K562 (cell line): ENCODE results near the gene PCDHGA7. TPM values are rescaled to one million over a fixed set of nuclear protein-coding genes. Genes with fewer than 3 reads are reported as not detected.

Experiments used
- ATAC-seq: fragments of 200-7000 bp; cut with Tn5 transposase; 3 replicates; pipeline ENCODE4 v1.9.1; 2020; ENCODE audit warnings: moderate library complexity
- BruUV-seq: library from RNA; stranded (reverse); fragments of 400-500 nt; replicated peaks from 2 replicates; lab custom pipeline; 2021; lab: Mats Ljungman, UMichigan
- CTCF ChIA-PET: fragments of 300-600 bp; formaldehyde crosslinking; extraction: SDS; loops from one replicate; lab custom pipeline; 2021; ENCODE audit warnings: low intra/inter-chr PET ratio; lab: Yijun Ruan, JAX
- POLR2A ChIA-PET: fragments of 300-600, 350-650 bp; sonication (Branson Sonifier 250); formaldehyde crosslinking; extraction: SDS; loops from one replicate; lab custom pipeline; 2021; ENCODE audit warnings: antibody characterized with exemption, inconsistent platforms; lab: Yijun Ruan, JAX
- DNase-seq, 4 experiments: peaks; one replicate each; pipeline versions ENCODE4 v3.0.0 to v3.0.0-alpha.2; 2011 to 2018; ENCODE audit warnings: low spot score in 3 of 4, mixed read lengths in 3 of 4; ENCODE audit errors: extremely low read depth in 1 of 4
- FAIRE-seq: peaks from 2 replicates; lab custom pipeline; 2011; peaks lifted over from hg19 to GRCh38; lab: Jason Lieb, UNC
- H2AFZ ChIP-seq: 2 replicates; pipeline ENCODE4 v1.6.0; 2011; ENCODE audit warnings: low read depth, low read length, control low read depth, inconsistent platforms
- H3K27ac ChIP-seq: fragments of 200-600 bp; 3 replicates; pipeline ENCODE4 v1.8.0; 2011; ENCODE audit warnings: low read depth, mild to moderate bottlenecking, control low read depth, inconsistent platforms, low read length, moderate library complexity, mixed read lengths; ENCODE audit errors: extremely low read depth
- H3K27me3 ChIP-seq, 2 experiments: fragments of 300-600 bp in 1 of 2; 2 replicates in 1 of 2; 3 replicates in 1 of 2; pipeline versions ENCODE4 v1.6.0 to v1.8.0; 2011; ENCODE audit warnings: inconsistent platforms in 2 of 2, low read length in 2 of 2, mild to moderate bottlenecking in 1 of 2, mixed read lengths in 1 of 2, moderate library complexity in 1 of 2; ENCODE audit not compliant: control insufficient read depth in 2 of 2, insufficient read depth in 2 of 2
- H3K36me3 ChIP-seq: fragments of 300-600 bp; 3 replicates; pipeline ENCODE4 v1.8.0; 2011; ENCODE audit warnings: mild to moderate bottlenecking, low read length, inconsistent platforms; ENCODE audit not compliant: control insufficient read depth, insufficient read depth
- H3K4me1 ChIP-seq, 2 experiments: fragments of 200-600 bp in 1 of 2; replicated peaks in 1 of 2; 2 replicates in 1 of 2; 3 replicates in 1 of 2; pipeline versions ENCODE4 v1.5.1 to v1.8.0; 2011; ENCODE audit warnings: inconsistent platforms in 2 of 2, low read length in 2 of 2, mild to moderate bottlenecking in 1 of 2, mixed read lengths in 1 of 2, moderate library complexity in 1 of 2; ENCODE audit not compliant: control insufficient read depth in 2 of 2, insufficient read depth in 2 of 2
- H3K4me2 ChIP-seq: 2 replicates; pipeline ENCODE4 v1.6.1; 2011; ENCODE audit warnings: low read length, control low read depth, inconsistent platforms, mixed read lengths; ENCODE audit not compliant: insufficient read depth
- H3K4me3 ChIP-seq: fragments of 200-600 bp; sonication (generic), shearing (Covaris generic); 2 replicates; pipeline ENCODE4 v1.5.1; 2016; ENCODE audit warnings: control low read depth, inconsistent platforms
- H3K79me2 ChIP-seq: fragments of 200-600 bp; 3 replicates; pipeline ENCODE4 v1.8.0; 2011; ENCODE audit warnings: low read length, inconsistent platforms; ENCODE audit not compliant: control insufficient read depth, insufficient read depth
- H3K9ac ChIP-seq, 2 experiments: 2 replicates each; pipeline versions ENCODE4 v1.6.0 to v1.6.1; 2011; ENCODE audit warnings: low read depth in 2 of 2, low read length in 2 of 2, control low read depth in 1 of 2, inconsistent platforms in 1 of 2, mild to moderate bottlenecking in 1 of 2, mixed read lengths in 1 of 2; ENCODE audit not compliant: insufficient read depth in 1 of 2
- H3K9me1 ChIP-seq: one replicate; pipeline ENCODE4 v1.6.0; 2011; ENCODE audit warnings: inconsistent platforms, mild to moderate bottlenecking, low read length, moderate library complexity; ENCODE audit not compliant: control insufficient read depth, insufficient read depth
- H3K9me3 ChIP-seq: replicated peaks from 2 replicates; pipeline ENCODE4 v1.5.1; 2011; ENCODE audit warnings: low read depth, low read length, inconsistent platforms; ENCODE audit not compliant: control insufficient read depth, insufficient read depth
- H4K20me1 ChIP-seq: replicated peaks from 2 replicates; pipeline ENCODE4 v1.6.1; 2011; ENCODE audit warnings: low read length, inconsistent platforms, mixed read lengths; ENCODE audit not compliant: control insufficient read depth, insufficient read depth
- ELK1 ChIP-seq: sonication (generic); formaldehyde crosslinking; IDR thresholded peaks from 2 replicates; pipeline ENCODE4 v1.8.1; 2022; ENCODE audit warnings: missing genetic modification reagents
- EP300 ChIP-seq: IDR thresholded peaks from 2 replicates; pipeline ENCODE4 v1.6.1; 2012; ENCODE audit warnings: low read length, improper control_type of control experiment
- IRF9 ChIP-seq: fragments of 450-650 bp; IDR thresholded peaks from 2 replicates; pipeline ENCODE4 v1.6.1; 2016; ENCODE audit warnings: missing biosample characterization, missing genetic modification characterization
- JUN ChIP-seq, 2 experiments: sonication (generic) in 1 of 2; formaldehyde crosslinking in 1 of 2; IDR thresholded peaks; 2 replicates each; pipeline versions ENCODE4 v1.6.1 to v1.8.0; 2012 to 2022; ENCODE audit warnings: borderline replicate concordance in 2 of 2, mild to moderate bottlenecking in 2 of 2, improper control_type of control experiment in 1 of 2, low read depth in 1 of 2, low read length in 1 of 2, missing genetic modification reagents in 1 of 2
- MIER1 ChIP-seq: fragments of 450-650 bp; IDR thresholded peaks from 2 replicates; pipeline ENCODE4 v1.6.1; 2016; ENCODE audit warnings: antibody characterized with exemption, mild to moderate bottlenecking, low read depth
- NBN ChIP-seq: fragments of 450-650 bp; IDR thresholded peaks from 2 replicates; pipeline ENCODE4 v1.6.1; 2016; ENCODE audit warnings: low read depth, mild to moderate bottlenecking
- RFX5 ChIP-seq: IDR thresholded peaks from 2 replicates; pipeline ENCODE4 v1.6.1; 2011; ENCODE audit warnings: low read depth, mild to moderate bottlenecking, improper control_type of control experiment, low read length
- TFAM ChIP-seq: fragments of 250-450 bp; sonication (Bioruptor Pico); conservative IDR thresholded peaks from 2 replicates; pipeline ENCODE4 v1.5.0; 2021; ENCODE audit warnings: mild to moderate bottlenecking, moderate library complexity
- TOE1 ChIP-seq, 2 experiments: fragments of 450-650 bp in 1 of 2; sonication (generic) in 1 of 2; formaldehyde crosslinking in 1 of 2; IDR thresholded peaks; 2 replicates each; pipeline versions ENCODE4 v1.7.1 to v1.8.0; 2016 to 2022; ENCODE audit warnings: borderline replicate concordance in 2 of 2, mild to moderate bottlenecking in 2 of 2, antibody characterized with exemption in 1 of 2, inconsistent platforms in 1 of 2, low read depth in 1 of 2, missing genetic modification reagents in 1 of 2, moderate library complexity in 1 of 2
- ZBTB34 ChIP-seq: fragments of 250-450 bp; sonication (Bioruptor Pico); IDR thresholded peaks from 2 replicates; pipeline ENCODE4 v1.8.0; 2021; ENCODE audit warnings: mild to moderate bottlenecking, moderate library complexity
- ZNF512 ChIP-seq: IDR thresholded peaks from 2 replicates; pipeline ENCODE4 v1.6.1; 2016; ENCODE audit warnings: missing genetic modification characterization, missing compliant biosample characterization
- ZNF695 ChIP-seq: fragments of 450-650 bp; formaldehyde crosslinking; IDR thresholded peaks from 2 replicates; pipeline ENCODE4 v1.4.0; 2020; ENCODE audit warnings: mild to moderate bottlenecking, moderate library complexity
- WGBS: fragments of 100-300 bp; shearing (Covaris generic); methylation state at CpG from one replicate; pipeline ENCODE4 v1.1.6; 2016; ENCODE audit warnings: low coverage, mixed read lengths; ENCODE audit not compliant: insufficient coverage; ENCODE audit errors: missing lambda C conversion rate; 5-methylcytosine and 5-hydroxymethylcytosine counted together
- in situ Hi-C: fragments of 300-500 bp; cut with MboI; formaldehyde crosslinking; loops from 4 replicates; pipeline ENCODE4 v1.15.0; 2018; ENCODE audit warnings: inconsistent platforms, mixed read lengths
- intact Hi-C: fragments of 100-400 bp; cut with micrococcal nuclease; formaldehyde crosslinking; loops from 2 replicates; pipeline ENCODE4 v1.14.2; 2022
- polyA plus RNA-seq, 8 experiments: library from polyadenylated mRNA; depleted of rRNA in 4 of 8; stranded (reverse) in 5 of 8; unstranded in 3 of 8; fragments of >200 nt; fragmentation: Nextera tagmentation in 2 of 8; fragmentation: Illumina TruSeq in 1 of 8; extraction: Ambion mirVana in 2 of 8; extraction: Trizol in 1 of 8; gene quantifications; 2 replicates each; pipeline versions ENCODE4 v1.2.1 to v1.2.3, GENCODE V29; 2011 to 2014; ENCODE audit warnings: inconsistent platforms in 1 of 8, missing spikeins in 1 of 8
- total RNA-seq, 7 experiments: library from RNA; depleted of rRNA in 6 of 7; stranded (reverse); fragments of >200 nt in 6 of 7; fragmentation: Illumina TruSeq in 2 of 7; extraction: Trizol in 2 of 7; gene quantifications; 2 replicates each; pipeline versions ENCODE4 v1.2.1 to v1.2.3, GENCODE V29; 2011 to 2021; ENCODE audit warnings: low replicate concordance in 1 of 7
- TF ChIP-seq, protein P1 (sequence below): IDR thresholded peaks from 2 replicates; pipeline ENCODE4 v1.6.1; 2011; ENCODE audit not compliant: insufficient read length; ENCODE audit errors: extremely low read depth

PCDHGA7 gene
- total and polyA plus RNA-seq, 9 of the 15 experiments (the other 6 are each of a cell fraction or from before 2014, with no cell fraction given), result 0.03 to 0.11 (median 0.06) TPM; not detected in 5

DNA sequence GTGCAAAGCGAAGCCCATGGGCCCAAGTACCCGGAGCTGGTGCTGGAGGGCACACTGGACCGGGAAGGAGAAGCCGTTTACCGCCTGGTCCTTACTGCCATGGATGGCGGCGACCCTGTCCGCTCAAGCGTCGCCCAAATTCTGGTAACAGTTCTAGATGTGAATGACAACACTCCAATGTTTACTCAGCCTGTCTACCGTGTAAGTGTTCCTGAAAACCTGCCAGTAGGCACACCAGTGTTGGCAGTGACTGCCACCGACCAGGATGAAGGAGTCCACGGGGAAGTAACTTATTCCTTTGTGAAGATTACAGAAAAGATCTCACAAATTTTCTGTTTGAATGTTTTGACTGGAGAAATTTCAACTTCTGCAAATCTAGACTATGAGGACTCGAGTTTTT, 7.9 kb upstream of the PCDHGA7 start:
- 6% methylated on average over 14 of the region's 14 CpGs for WGBS
- no peaks in the 10 kb centered on the region for H3K9me3 ChIP-seq
- no peak overlapping the region for H3K27ac ChIP-seq
- no peak for DNase-seq
- peaks cover 0 to 7% of the 10 kb centered on the region in 2 experiments; a peak in 1 of 5 replicates for H3K4me1 ChIP-seq
- no peak overlapping the region for H3K9ac ChIP-seq
- H3K27me3 ChIP-seq, result peaks cover 4 to 38% of the 10 kb centered on the region in 2 experiments; a peak in 4 of 5 replicates
- no peaks in the 10 kb centered on the region for H3K9me1 ChIP-seq
- TF ChIP-seq ZBTB34 (CRISPR knock-in tag), result no peak
- TF ChIP-seq ELK1, result no peak
- no peak for TF ChIP-seq RFX5
- TF ChIP-seq TFAM (CRISPR knock-in tag), result no peak
- TF ChIP-seq, protein P1, sequence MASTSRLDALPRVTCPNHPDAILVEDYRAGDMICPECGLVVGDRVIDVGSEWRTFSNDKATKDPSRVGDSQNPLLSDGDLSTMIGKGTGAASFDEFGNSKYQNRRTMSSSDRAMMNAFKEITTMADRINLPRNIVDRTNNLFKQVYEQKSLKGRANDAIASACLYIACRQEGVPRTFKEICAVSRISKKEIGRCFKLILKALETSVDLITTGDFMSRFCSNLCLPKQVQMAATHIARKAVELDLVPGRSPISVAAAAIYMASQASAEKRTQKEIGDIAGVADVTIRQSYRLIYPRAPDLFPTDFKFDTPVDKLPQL, result no peak
- no peak for TF ChIP-seq IRF9 (tag)
- TF ChIP-seq EP300, result no peak
- no peak for TF ChIP-seq ZNF695 (CRISPR knock-in tag)
- TF ChIP-seq NBN, result no peak
- TF ChIP-seq TOE1 (IDR thresholded peaks at IDR 0.05; ENCODE audit: borderline replicate concordance), result no peak
- no peak for TF ChIP-seq TOE1 (CRISPR knock-in tag; IDR thresholded peaks at IDR 0.05; ENCODE audit: borderline replicate concordance, low read depth)
- TF ChIP-seq ZNF512 (tag), result no peak
- no peak for TF ChIP-seq MIER1
- no peak for TF ChIP-seq JUN (IDR thresholded peaks at IDR 0.05; ENCODE audit: borderline replicate concordance, low read depth, low read length)
- TF ChIP-seq JUN (CRISPR knock-in tag; IDR thresholded peaks at IDR 0.05; ENCODE audit: borderline replicate concordance), result no peak
- no peaks in the 10 kb centered on the region for H3K79me2 ChIP-seq
- no peak for FAIRE-seq
- no TSS peak for BruUV-seq
- H3K4me2 ChIP-seq, result no peak overlapping the region
- ChIA-PET CTCF (interaction anchor here (1.3 kb wide), 1 partner anchor 140 kb away, joined by 3 read pairs; no protein-coding TSS in a partner anchor), POLR2A (interaction anchor here (0.6 kb wide), 1 partner anchor 206 kb away, joined by 5 read pairs; no protein-coding TSS in a partner anchor)
- no peaks in the 10 kb centered on the region for H3K36me3 ChIP-seq
- ATAC-seq, result no peak
- in situ Hi-C loops, result no loop called here
- no peak overlapping the region for H2AFZ ChIP-seq
- no peak overlapping the region for H3K4me3 ChIP-seq
- no peaks in the 10 kb centered on the region for H4K20me1 ChIP-seq
- intact Hi-C loops, result loop anchor here (5.0 kb wide), 1 partner anchor 47 kb away; no protein-coding TSS in a partner anchor
